Testis (tissue), 2 donors: ENCODE measurements around the gene NDUFB11.

Experiments used
- POLR2A ChIP-seq: fragments of 450-650 bp; IDR thresholded peaks from one replicate; pipeline ENCODE4 v1.6.1; 2017; ENCODE audit warnings: antibody characterized with exemption, mild to moderate bottlenecking, moderate library complexity
- TF ChIP-seq, protein P1 (sequence below), 3 experiments: fragments of 450-650 bp in 2 of 3; fragments of 200-600 bp in 1 of 3; sonication (generic) in 1 of 3; IDR thresholded peaks; one replicate each; pipeline ENCODE4 v1.5.1; 2016 to 2019; ENCODE audit warnings: antibody characterized with exemption in 3 of 3, mild to moderate bottlenecking in 2 of 3, moderate library complexity in 1 of 3

GRCh38 chrX:47170861-47171692, 26.6 kb upstream of the NDUFB11 start:
- no peak for TF ChIP-seq POLR2A
- TF ChIP-seq, protein P1, sequence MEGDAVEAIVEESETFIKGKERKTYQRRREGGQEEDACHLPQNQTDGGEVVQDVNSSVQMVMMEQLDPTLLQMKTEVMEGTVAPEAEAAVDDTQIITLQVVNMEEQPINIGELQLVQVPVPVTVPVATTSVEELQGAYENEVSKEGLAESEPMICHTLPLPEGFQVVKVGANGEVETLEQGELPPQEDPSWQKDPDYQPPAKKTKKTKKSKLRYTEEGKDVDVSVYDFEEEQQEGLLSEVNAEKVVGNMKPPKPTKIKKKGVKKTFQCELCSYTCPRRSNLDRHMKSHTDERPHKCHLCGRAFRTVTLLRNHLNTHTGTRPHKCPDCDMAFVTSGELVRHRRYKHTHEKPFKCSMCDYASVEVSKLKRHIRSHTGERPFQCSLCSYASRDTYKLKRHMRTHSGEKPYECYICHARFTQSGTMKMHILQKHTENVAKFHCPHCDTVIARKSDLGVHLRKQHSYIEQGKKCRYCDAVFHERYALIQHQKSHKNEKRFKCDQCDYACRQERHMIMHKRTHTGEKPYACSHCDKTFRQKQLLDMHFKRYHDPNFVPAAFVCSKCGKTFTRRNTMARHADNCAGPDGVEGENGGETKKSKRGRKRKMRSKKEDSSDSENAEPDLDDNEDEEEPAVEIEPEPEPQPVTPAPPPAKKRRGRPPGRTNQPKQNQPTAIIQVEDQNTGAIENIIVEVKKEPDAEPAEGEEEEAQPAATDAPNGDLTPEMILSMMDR (IDR thresholded peaks at IDR 0.05): no peak
